GM12873 (cell line): ENCODE measurements around the gene KIR3DL1.

Experiments used
- TF ChIP-seq, protein P1 (sequence below): IDR thresholded peaks from 2 replicates; pipeline ENCODE4 v1.5.1; 2012; ENCODE audit warnings: low read depth, mild to moderate bottlenecking, moderate library complexity, low read length, control low read depth; ENCODE audit not compliant: insufficient read depth; ENCODE audit errors: missing control alignments

The KIR3DL1 gene

DNA sequence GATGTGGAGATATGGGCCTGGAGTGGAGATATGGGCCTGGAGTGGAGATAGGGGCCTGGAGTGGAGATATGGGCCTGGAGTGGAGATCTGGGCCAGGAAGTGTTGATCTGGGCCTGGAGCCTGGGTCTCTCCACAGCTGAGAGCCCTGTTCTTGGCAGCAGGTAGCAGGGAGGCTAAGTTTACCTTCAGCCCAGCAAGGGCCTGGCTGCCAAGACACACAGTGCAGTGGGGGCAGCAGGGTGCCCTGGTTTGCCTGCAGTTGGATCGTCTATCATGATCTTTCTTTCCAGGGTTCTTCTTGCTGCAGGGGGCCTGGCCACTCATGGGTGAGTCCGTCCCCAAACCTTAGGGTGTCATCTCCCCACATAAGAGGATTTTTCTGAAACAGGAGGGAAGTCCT lies 34.7 kb downstream of the KIR3DL1 start:
- TF ChIP-seq, protein P1, sequence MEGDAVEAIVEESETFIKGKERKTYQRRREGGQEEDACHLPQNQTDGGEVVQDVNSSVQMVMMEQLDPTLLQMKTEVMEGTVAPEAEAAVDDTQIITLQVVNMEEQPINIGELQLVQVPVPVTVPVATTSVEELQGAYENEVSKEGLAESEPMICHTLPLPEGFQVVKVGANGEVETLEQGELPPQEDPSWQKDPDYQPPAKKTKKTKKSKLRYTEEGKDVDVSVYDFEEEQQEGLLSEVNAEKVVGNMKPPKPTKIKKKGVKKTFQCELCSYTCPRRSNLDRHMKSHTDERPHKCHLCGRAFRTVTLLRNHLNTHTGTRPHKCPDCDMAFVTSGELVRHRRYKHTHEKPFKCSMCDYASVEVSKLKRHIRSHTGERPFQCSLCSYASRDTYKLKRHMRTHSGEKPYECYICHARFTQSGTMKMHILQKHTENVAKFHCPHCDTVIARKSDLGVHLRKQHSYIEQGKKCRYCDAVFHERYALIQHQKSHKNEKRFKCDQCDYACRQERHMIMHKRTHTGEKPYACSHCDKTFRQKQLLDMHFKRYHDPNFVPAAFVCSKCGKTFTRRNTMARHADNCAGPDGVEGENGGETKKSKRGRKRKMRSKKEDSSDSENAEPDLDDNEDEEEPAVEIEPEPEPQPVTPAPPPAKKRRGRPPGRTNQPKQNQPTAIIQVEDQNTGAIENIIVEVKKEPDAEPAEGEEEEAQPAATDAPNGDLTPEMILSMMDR = no peak

DNA sequence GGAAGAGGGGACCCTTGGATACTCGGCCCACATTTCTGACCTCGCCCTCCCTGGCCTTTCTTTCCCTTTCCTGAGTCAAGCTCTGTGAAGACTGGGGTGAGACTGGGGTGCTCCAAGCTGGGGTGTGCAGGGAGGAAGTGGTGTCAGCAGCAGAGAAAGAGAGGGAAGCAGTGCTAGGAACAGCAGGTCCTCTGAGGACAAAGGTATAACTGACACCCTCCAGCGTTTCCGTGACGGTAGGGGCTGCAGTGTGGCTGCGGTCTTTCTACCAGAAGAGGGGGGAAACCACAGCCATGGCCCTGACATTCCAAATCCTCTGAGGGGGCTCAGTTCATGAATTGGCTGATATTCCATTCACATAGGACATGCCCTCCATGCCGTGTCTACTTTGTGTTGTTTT lies 35.1 kb downstream of the KIR3DL1 start:
- TF ChIP-seq, protein P1 = no peak

DNA sequence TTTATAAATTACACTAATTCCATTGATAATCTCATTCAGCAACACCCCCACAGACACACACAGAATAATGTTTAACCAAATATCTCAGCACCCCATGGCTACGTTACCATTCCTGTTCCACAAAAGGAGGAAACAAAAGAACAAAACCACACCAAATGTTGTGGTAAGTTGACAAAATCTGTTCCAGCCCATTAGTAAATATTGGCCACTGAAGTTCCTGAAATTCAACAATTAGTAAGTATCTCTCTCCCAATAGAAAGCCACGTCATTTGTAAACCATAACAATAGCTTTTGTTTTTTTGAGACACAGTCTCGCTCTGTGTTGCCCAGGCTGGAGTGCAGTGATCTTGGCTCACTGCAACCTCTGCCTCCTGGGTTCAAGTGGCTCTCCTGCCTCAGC lies 55.4 kb downstream of the KIR3DL1 start:
- TF ChIP-seq, protein P1 = no peak

DNA sequence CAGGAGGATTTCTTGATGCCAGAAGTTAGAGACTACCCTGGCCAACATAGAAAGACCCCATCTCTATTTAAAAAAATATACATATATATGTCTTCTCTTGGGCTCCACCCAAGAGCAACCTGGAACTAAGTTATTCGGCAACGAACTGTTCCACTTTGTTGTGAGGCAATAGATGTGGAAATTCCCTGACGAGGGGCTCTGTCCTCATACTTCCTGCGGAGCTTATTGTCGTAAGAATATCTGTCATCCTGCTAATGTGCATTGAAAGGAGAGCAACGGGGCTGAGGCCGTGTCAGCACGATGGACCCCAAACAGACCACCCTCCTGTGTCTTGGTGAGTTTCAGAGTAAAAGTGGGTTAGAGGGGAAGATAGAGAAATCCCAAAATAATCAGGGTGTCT lies 57.7 kb downstream of the KIR3DL1 start, which contains the start of gene FCAR:
Gene FCAR (plus strand): TSS at position 246 of the 400 bp plus-strand sequence. CDS start 55 bp downstream, at position 301.
- TF ChIP-seq, protein P1 = no peak

DNA sequence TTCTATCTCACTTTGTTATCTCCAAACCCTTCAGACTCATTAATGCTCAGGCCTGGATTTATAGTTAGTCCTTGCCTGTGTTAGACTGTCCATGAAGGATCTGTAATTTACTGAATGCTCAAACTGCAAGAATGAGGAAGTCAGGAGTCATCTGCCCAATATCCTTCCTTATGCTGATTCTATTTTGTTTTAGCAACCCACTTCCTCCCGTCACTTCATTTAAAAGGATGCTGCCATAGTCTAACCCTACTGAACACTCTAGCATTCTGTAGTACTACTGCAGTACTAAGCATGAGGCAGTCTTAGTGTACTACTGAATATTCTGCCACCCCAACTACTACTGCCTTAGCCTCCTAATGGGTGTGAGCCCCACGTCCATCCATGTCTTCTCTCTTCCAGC lies 59.2 kb downstream of the KIR3DL1 start:
- TF ChIP-seq, protein P1 = no peak

DNA sequence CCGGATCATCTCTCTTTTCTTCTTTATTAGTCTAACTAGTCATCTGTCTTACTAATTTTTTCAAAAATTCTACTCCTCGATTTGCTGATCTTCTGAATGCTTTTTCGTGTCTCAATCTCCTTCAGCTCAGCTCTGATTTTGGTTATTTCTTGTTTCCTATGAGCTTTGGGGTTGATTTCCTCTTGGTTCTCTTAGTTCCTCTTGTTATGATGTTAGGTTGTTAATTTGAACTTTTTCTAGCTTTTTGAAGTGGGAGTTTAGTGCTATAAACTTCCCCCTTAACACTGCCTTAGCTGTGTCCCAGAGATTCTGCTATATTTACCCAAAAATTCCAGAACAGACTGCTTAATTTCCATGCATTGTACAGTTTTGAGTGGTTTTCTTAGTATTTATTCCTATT lies 61.2 kb downstream of the KIR3DL1 start:
- TF ChIP-seq, protein P1 = no peak
